Trophoblast cell (in vitro differentiated cells and primary cell): Measurements from ENCODE around the gene TCF12.

ENCODE experiments used
- DNase-seq, 2 donors: peaks; one replicate each; pipeline ENCODE4 v3.0.0-alpha.2; 2016
- H2AFZ ChIP-seq: 2 replicates; pipeline ENCODE4 v1.6.1; 2013; ENCODE audit warnings: low read length, moderate library complexity, mild to moderate bottlenecking; ENCODE audit not compliant: insufficient read depth, poor library complexity
- H2AK5ac ChIP-seq: 2 replicates; pipeline ENCODE4 v1.6.1; 2013; ENCODE audit warnings: mild to moderate bottlenecking, low read length
- H2BK120ac ChIP-seq: 2 replicates; pipeline ENCODE4 v1.6.1; 2013; ENCODE audit warnings: low read length, mild to moderate bottlenecking, moderate library complexity; ENCODE audit not compliant: insufficient read depth, poor library complexity
- H2BK12ac ChIP-seq: 2 replicates; pipeline ENCODE4 v1.6.1; 2013; ENCODE audit warnings: mild to moderate bottlenecking, low read length, moderate library complexity
- H2BK5ac ChIP-seq: 2 replicates; pipeline ENCODE4 v1.6.1; 2013; ENCODE audit warnings: low read length, low read depth, moderate library complexity, mild to moderate bottlenecking; ENCODE audit not compliant: poor library complexity
- H3K14ac ChIP-seq: 2 replicates; pipeline ENCODE4 v1.6.1; 2013; ENCODE audit warnings: mild to moderate bottlenecking, low read length
- H3K18ac ChIP-seq: 2 replicates; pipeline ENCODE4 v1.6.1; 2013; ENCODE audit warnings: mild to moderate bottlenecking, low read length
- H3K23ac ChIP-seq: 2 replicates; pipeline ENCODE4 v1.6.1; 2013; ENCODE audit warnings: low read length
- H3K27ac ChIP-seq: 2 replicates; pipeline ENCODE4 v1.5.1; 2013; ENCODE audit warnings: low read depth, mild to moderate bottlenecking, inconsistent platforms, low read length, moderate library complexity
- H3K27me3 ChIP-seq: 2 replicates; pipeline ENCODE4 v1.6.1; 2013; ENCODE audit warnings: inconsistent platforms, mild to moderate bottlenecking, low read length, moderate library complexity; ENCODE audit not compliant: insufficient read depth
- H3K36me3 ChIP-seq, 2 experiments: 1 replicate in 1 of 2; 2 replicates in 1 of 2; pipeline ENCODE4 v1.6.1; 2013; ENCODE audit warnings: low read length in 2 of 2, mild to moderate bottlenecking in 2 of 2, moderate library complexity in 1 of 2; ENCODE audit not compliant: insufficient read depth in 2 of 2, control insufficient read depth in 1 of 2
- H3K4ac ChIP-seq: 2 replicates; pipeline ENCODE4 v1.6.1; 2013; ENCODE audit warnings: low read depth, mild to moderate bottlenecking, low read length, moderate library complexity
- H3K4me1 ChIP-seq, 2 experiments: 1 replicate in 1 of 2; 2 replicates in 1 of 2; pipeline ENCODE4 v1.6.1; 2013; ENCODE audit warnings: low read length in 2 of 2, mild to moderate bottlenecking in 2 of 2, moderate library complexity in 1 of 2; ENCODE audit not compliant: insufficient read depth in 2 of 2, control insufficient read depth in 1 of 2
- H3K4me2 ChIP-seq: 2 replicates; pipeline ENCODE4 v1.6.1; 2013; ENCODE audit warnings: inconsistent platforms, mild to moderate bottlenecking, low read length, moderate library complexity
- H3K4me3 ChIP-seq: 2 replicates; pipeline ENCODE4 v1.5.1; 2013; ENCODE audit warnings: mild to moderate bottlenecking, low read depth, low read length, inconsistent platforms
- H3K79me1 ChIP-seq: one replicate; pipeline ENCODE4 v1.6.1; 2013; ENCODE audit warnings: low read length
- H3K79me2 ChIP-seq: 2 replicates; pipeline ENCODE4 v1.6.1; 2013; ENCODE audit warnings: low read length, mild to moderate bottlenecking; ENCODE audit not compliant: control insufficient read depth, insufficient read depth, poor library complexity
- H3K9ac ChIP-seq: 2 replicates; pipeline ENCODE4 v1.6.1; 2013; ENCODE audit warnings: mild to moderate bottlenecking, low read length
- H3K9me3 ChIP-seq: 2 replicates; pipeline ENCODE4 v1.6.1; 2013; ENCODE audit warnings: low read depth, mild to moderate bottlenecking, control low read depth, inconsistent platforms, low read length; ENCODE audit not compliant: insufficient read depth
- H4K12ac ChIP-seq: 2 replicates; pipeline ENCODE4 v1.6.1; 2013; ENCODE audit warnings: low read depth, mild to moderate bottlenecking, low read length, moderate library complexity
- H4K8ac ChIP-seq: 2 replicates; pipeline ENCODE4 v1.6.1; 2013; ENCODE audit warnings: low read depth, mild to moderate bottlenecking, low read length, moderate library complexity
- H4K91ac ChIP-seq: one replicate; pipeline ENCODE4 v1.6.1; 2013; ENCODE audit warnings: low read depth, mild to moderate bottlenecking, low read length, moderate library complexity
- WGBS: extraction: QIAGEN DNeasy Blood & Tissue Kit; methylation state at CpG from one replicate; pipeline ENCODE4 v1.1.7; 2013; ENCODE audit warnings: missing lambda C conversion rate; ENCODE audit not compliant: insufficient read length, insufficient coverage; ENCODE audit errors: extremely low coverage; 5-methylcytosine and 5-hydroxymethylcytosine counted together

Gene TCF12

GRCh38 chr15:56996093-56996492 lies 77.6 kb downstream of the TCF12 start:
- Histone ChIP-seq H3K36me3 (no peaks in the 10 kb centered on the region), H3K27me3 (no peaks in the 10 kb centered on the region), H3K4me3 (no peak overlapping the region), H2BK120ac (no peak overlapping the region), H2AK5ac (no peak overlapping the region), H3K9me3 (no peaks in the 10 kb centered on the region), H3K14ac (no peak overlapping the region), H2BK12ac (no peak overlapping the region), H4K8ac (no peak overlapping the region), H3K27ac (no peak overlapping the region), H4K91ac (no peak overlapping the region), H4K12ac (no peak overlapping the region), H2AFZ (no peak overlapping the region), H3K79me2 (no peaks in the 10 kb centered on the region), H3K4ac (no peak overlapping the region), H3K9ac (no peak overlapping the region), H3K4me1 (no peaks in the 10 kb centered on the region), H2BK5ac (no peak overlapping the region), H3K4me2 (no peak overlapping the region), H3K79me1 (no peaks in the 10 kb centered on the region), H3K18ac (no peak overlapping the region), H3K23ac (no peak overlapping the region)
- DNase-seq, result no peak

GRCh38 chr15:56996746-56997470 lies 78.5 kb downstream of the TCF12 start:
- H3K79me1 ChIP-seq, result no peaks in the 10 kb centered on the region

GRCh38 chr15:57003418-57003817 lies 85.0 kb downstream of the TCF12 start:
- no CpG with 5 or more reads among the region's 4 CpGs for WGBS
- Histone ChIP-seq H3K79me1 (no peaks in the 10 kb centered on the region), H2BK120ac (no peak overlapping the region), H3K14ac (no peak overlapping the region), H3K36me3 (peaks cover 0 to 5% of the 10 kb centered on the region in 2 experiments), H4K8ac (no peak overlapping the region), H2AK5ac (no peak overlapping the region), H3K23ac (no peak overlapping the region), H3K27me3 (no peaks in the 10 kb centered on the region), H3K79me2 (no peaks in the 10 kb centered on the region), H3K27ac (no peak overlapping the region), H4K91ac (no peak overlapping the region), H3K9ac (no peak overlapping the region), H3K18ac (no peak overlapping the region), H2BK12ac (no peak overlapping the region), H2AFZ (no peak overlapping the region), H2BK5ac (no peak overlapping the region), H3K4me3 (no peak overlapping the region), H3K4me2 (no peak overlapping the region), H3K4ac (no peak overlapping the region), H4K12ac (no peak overlapping the region), H3K9me3 (no peaks in the 10 kb centered on the region), H3K4me1 (no peaks in the 10 kb centered on the region)
- DNase-seq, result peak in 1 of 2 donors; percentile 56

More at GRCh38 chr15:56996746-56997470, 78.5 kb downstream of the TCF12 start:
- DNase-seq, result no peak
- no CpG with 5 or more reads among the region's 3 CpGs for WGBS
- Histone ChIP-seq H4K8ac (no peak overlapping the region), H3K4me2 (no peak overlapping the region), H3K4me1 (no peaks in the 10 kb centered on the region), H3K4me3 (no peak overlapping the region), H3K27me3 (no peaks in the 10 kb centered on the region), H2AFZ (no peak overlapping the region), H3K27ac (no peak overlapping the region), H3K9me3 (no peaks in the 10 kb centered on the region), H3K23ac (no peak overlapping the region), H4K12ac (no peak overlapping the region), H4K91ac (no peak overlapping the region), H3K9ac (no peak overlapping the region), H3K14ac (no peak overlapping the region), H3K36me3 (no peaks in the 10 kb centered on the region), H2BK120ac (no peak overlapping the region), H2BK12ac (no peak overlapping the region), H3K18ac (no peak overlapping the region), H3K79me2 (no peaks in the 10 kb centered on the region), H3K4ac (no peak overlapping the region), H2BK5ac (no peak overlapping the region), H2AK5ac (no peak overlapping the region)

- Histone ChIP-seq H3K4me2 (no peak overlapping the region), H3K9ac (no peak overlapping the region), H3K79me2 (no peaks in the 10 kb centered on the region), H3K9me3 (no peaks in the 10 kb centered on the region), H3K4ac (no peak overlapping the region), H2BK120ac (no peak overlapping the region), H2BK5ac (no peak overlapping the region), H3K36me3 (peaks cover 0 to 5% of the 10 kb centered on the region in 2 experiments), H3K23ac (no peak overlapping the region), H4K8ac (no peak overlapping the region), H2BK12ac (no peak overlapping the region), H3K14ac (no peak overlapping the region), H3K79me1 (no peaks in the 10 kb centered on the region), H3K27me3 (no peaks in the 10 kb centered on the region), H4K91ac (no peak overlapping the region), H4K12ac (no peak overlapping the region), H2AK5ac (no peak overlapping the region), H3K27ac (no peak overlapping the region), H3K18ac (no peak overlapping the region), H3K4me1 (no peaks in the 10 kb centered on the region), H3K4me3 (no peak overlapping the region), H2AFZ (no peak overlapping the region)
- no CpG with 5 or more reads among the region's 1 CpG for WGBS
- DNase-seq, result no peak
Measured at GRCh38 chr15:57005244-57005643, 86.8 kb downstream of the TCF12 start.
